HepG2 (cell line): ENCODE results near the gene NHERF2. TPM values are rescaled to one million over a fixed set of nuclear protein-coding genes. Genes with fewer than 3 reads are reported as not detected.

ENCODE experiments used
- ATF7-NPFF ChIP-seq: sonication (generic); formaldehyde crosslinking; IDR thresholded peaks from 2 replicates; pipeline ENCODE4 v1.8.1; 2023; ENCODE audit warnings: mild to moderate bottlenecking, low read depth, missing genetic modification reagents, moderate library complexity
- GLI4 ChIP-seq: sonication (generic); formaldehyde crosslinking; IDR thresholded peaks from 2 replicates; pipeline ENCODE4 v1.5.1; 2020; ENCODE audit warnings: missing genetic modification reagents, mild to moderate bottlenecking, moderate library complexity, borderline replicate concordance
- POLR2AphosphoS2 ChIP-seq: IDR thresholded peaks from 2 replicates; pipeline ENCODE4 v1.6.1; 2011; ENCODE audit warnings: low read depth, low read length, improper control_type of control experiment
- TBX3 ChIP-seq: fragments of 450-650 bp; IDR thresholded peaks from 2 replicates; pipeline ENCODE4 v1.6.1; 2017; ENCODE audit warnings: antibody characterized with exemption, mild to moderate bottlenecking, inconsistent platforms, borderline replicate concordance
- THAP11 ChIP-seq: IDR thresholded peaks from 2 replicates; pipeline ENCODE4 v1.6.1; 2016; ENCODE audit warnings: missing biosample characterization, missing genetic modification reagents
- ZBTB33 ChIP-seq: sonication (generic); formaldehyde crosslinking; IDR thresholded peaks from 2 replicates; pipeline ENCODE4 v1.4.0; 2020; ENCODE audit warnings: missing genetic modification reagents
- ZFP36L1 ChIP-seq: sonication (generic); formaldehyde crosslinking; IDR thresholded peaks from 2 replicates; pipeline ENCODE4 v1.8.0; 2022; ENCODE audit warnings: mild to moderate bottlenecking, missing genetic modification reagents, moderate library complexity
- ZKSCAN1 ChIP-seq: fragments of 150-350 bp; IDR thresholded peaks from 2 replicates; pipeline ENCODE4 v1.6.1; 2014; ENCODE audit warnings: low read length
- ZMAT3 ChIP-seq: sonication (generic); formaldehyde crosslinking; conservative IDR thresholded peaks from 2 replicates; pipeline ENCODE4 v1.7.0; 2021; ENCODE audit warnings: missing genetic modification reagents
- ZNF331 ChIP-seq: sonication (generic); formaldehyde crosslinking; IDR thresholded peaks from 2 replicates; pipeline ENCODE4 v1.4.0; 2020; ENCODE audit warnings: missing genetic modification reagents
- ZNF513 ChIP-seq: sonication (generic); formaldehyde crosslinking; conservative IDR thresholded peaks from 2 replicates; pipeline ENCODE4 v1.5.0; 2020; ENCODE audit warnings: missing genetic modification reagents
- ZNF773 ChIP-seq: sonication (generic); formaldehyde crosslinking; IDR thresholded peaks from 2 replicates; pipeline ENCODE4 v1.4.0; 2020; ENCODE audit warnings: missing genetic modification reagents, borderline replicate concordance
- polyA plus RNA-seq, 8 experiments: library from polyadenylated mRNA; depleted of rRNA in 3 of 8; stranded (reverse) in 7 of 8; unstranded in 1 of 8; fragments of >200 nt; fragmentation: Illumina TruSeq in 4 of 8; extraction: Trizol in 4 of 8; gene quantifications; 2 replicates each; pipeline versions ENCODE4 v1.2.1 to v1.2.3, GENCODE V29; 2011 to 2016; ENCODE audit warnings: low read depth in 4 of 8, missing spikeins in 1 of 8, mixed read lengths in 1 of 8; ENCODE audit not compliant: insufficient read depth in 1 of 8
- total RNA-seq, 5 experiments: library from RNA; depleted of rRNA; stranded (reverse); fragments of >200 nt; fragmentation: Illumina TruSeq; extraction: Trizol; gene quantifications; 2 replicates each; pipeline ENCODE4 v1.2.3, GENCODE V29; 2016; ENCODE audit warnings: low read depth in 1 of 5
- TF ChIP-seq, protein P1 (sequence below): sonication (generic); formaldehyde crosslinking; IDR thresholded peaks from 2 replicates; pipeline ENCODE4 v1.5.1; 2020; ENCODE audit warnings: missing genetic modification reagents, mild to moderate bottlenecking, borderline replicate concordance
- TF ChIP-seq, protein P2 (sequence below): sonication (generic); formaldehyde crosslinking; IDR thresholded peaks from 2 replicates; pipeline ENCODE4 v1.5.1; 2020; ENCODE audit warnings: missing genetic modification reagents, mild to moderate bottlenecking, borderline replicate concordance
- TF ChIP-seq, protein P3 (sequence below): sonication (generic); formaldehyde crosslinking; IDR thresholded peaks from 2 replicates; pipeline ENCODE4 v1.8.1; 2023; ENCODE audit warnings: missing genetic modification reagents, inconsistent platforms, borderline replicate concordance
- TF ChIP-seq, protein P4 (sequence below): sonication (generic); formaldehyde crosslinking; IDR thresholded peaks from 2 replicates; pipeline ENCODE4 v1.4.0; 2020; ENCODE audit warnings: missing genetic modification reagents, borderline replicate concordance

The NHERF2 gene
- total and polyA plus RNA-seq, 2 of the 13 experiments (the other 11 are each of a cell fraction or from before 2014, with no cell fraction given): 23.7 to 39.3 TPM

DNA sequence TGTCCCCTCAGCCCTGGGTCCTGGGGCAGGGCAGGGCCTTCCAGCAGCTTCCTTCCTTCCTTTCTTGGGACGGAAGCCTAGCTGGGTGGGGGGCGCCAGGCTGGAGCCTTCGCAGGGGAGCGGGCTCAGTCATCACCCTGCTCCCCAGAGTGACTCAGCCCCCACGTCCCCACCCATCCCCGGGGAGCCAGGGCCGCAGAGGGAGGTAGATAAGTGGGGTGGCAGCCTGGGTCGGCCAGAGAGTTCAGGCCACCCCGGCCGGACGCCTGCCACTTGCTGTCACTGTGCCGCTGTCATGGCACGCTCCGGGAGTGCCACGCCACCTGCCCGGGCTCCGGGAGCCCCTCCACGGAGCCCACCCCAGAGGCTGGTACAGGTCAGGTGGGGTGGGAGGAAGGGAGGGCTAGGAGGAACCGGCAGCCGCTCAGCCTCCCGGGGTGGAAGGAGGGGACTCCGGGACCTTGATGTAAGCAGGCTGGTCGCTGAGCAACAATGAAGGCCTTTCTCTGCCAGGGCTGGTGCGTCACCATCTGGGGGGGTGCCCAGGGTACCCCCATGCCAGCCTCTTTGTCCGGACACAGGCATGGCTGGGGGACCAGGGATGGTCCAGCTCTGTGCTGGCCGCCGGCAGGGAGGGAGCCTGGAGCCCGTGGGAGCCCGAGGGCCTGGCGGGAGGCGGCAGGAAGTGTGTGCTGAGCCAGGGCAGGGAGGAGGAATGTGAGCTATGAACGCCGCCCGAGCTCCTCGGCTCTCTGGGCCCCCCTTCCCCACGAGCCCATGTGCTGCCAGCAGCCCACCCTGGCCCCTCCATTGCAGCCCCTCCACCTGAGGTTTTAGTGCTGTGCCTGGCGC is 6.6 kb downstream of the NHERF2 start (continued):
- TF ChIP-seq, protein P1, sequence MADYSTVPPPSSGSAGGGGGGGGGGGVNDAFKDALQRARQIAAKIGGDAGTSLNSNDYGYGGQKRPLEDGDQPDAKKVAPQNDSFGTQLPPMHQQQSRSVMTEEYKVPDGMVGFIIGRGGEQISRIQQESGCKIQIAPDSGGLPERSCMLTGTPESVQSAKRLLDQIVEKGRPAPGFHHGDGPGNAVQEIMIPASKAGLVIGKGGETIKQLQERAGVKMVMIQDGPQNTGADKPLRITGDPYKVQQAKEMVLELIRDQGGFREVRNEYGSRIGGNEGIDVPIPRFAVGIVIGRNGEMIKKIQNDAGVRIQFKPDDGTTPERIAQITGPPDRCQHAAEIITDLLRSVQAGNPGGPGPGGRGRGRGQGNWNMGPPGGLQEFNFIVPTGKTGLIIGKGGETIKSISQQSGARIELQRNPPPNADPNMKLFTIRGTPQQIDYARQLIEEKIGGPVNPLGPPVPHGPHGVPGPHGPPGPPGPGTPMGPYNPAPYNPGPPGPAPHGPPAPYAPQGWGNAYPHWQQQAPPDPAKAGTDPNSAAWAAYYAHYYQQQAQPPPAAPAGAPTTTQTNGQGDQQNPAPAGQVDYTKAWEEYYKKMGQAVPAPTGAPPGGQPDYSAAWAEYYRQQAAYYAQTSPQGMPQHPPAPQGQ (CRISPR knock-in tag): no peak
- 0 out of 2 replicates have a peak, but pooled peaks have one; percentile 46 for TF ChIP-seq ZMAT3
- TF ChIP-seq ZNF331 (CRISPR knock-in tag): no peak
- no peak for TF ChIP-seq POLR2AphosphoS2
- no peak for TF ChIP-seq ZFP36L1 (CRISPR knock-in tag)
- TF ChIP-seq ZBTB33 (CRISPR knock-in tag): no peak
- no peak for TF ChIP-seq ZKSCAN1
- no peak for TF ChIP-seq ZNF513
- no peak for TF ChIP-seq TBX3
- TF ChIP-seq ATF7-NPFF: no peak
- TF ChIP-seq ZNF773 (CRISPR knock-in tag): no peak
- TF ChIP-seq, protein P2, sequence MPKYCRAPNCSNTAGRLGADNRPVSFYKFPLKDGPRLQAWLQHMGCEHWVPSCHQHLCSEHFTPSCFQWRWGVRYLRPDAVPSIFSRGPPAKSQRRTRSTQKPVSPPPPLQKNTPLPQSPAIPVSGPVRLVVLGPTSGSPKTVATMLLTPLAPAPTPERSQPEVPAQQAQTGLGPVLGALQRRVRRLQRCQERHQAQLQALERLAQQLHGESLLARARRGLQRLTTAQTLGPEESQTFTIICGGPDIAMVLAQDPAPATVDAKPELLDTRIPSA (CRISPR knock-in tag): no peak
- no peak for TF ChIP-seq GLI4 (CRISPR knock-in tag)
- TF ChIP-seq THAP11 (CRISPR knock-in tag): no peak
- TF ChIP-seq, protein P3, sequence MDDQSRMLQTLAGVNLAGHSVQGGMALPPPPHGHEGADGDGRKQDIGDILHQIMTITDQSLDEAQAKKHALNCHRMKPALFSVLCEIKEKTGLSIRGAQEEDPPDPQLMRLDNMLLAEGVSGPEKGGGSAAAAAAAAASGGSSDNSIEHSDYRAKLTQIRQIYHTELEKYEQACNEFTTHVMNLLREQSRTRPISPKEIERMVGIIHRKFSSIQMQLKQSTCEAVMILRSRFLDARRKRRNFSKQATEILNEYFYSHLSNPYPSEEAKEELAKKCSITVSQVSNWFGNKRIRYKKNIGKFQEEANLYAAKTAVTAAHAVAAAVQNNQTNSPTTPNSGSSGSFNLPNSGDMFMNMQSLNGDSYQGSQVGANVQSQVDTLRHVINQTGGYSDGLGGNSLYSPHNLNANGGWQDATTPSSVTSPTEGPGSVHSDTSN (CRISPR knock-in tag): no peak
- TF ChIP-seq, protein P4, sequence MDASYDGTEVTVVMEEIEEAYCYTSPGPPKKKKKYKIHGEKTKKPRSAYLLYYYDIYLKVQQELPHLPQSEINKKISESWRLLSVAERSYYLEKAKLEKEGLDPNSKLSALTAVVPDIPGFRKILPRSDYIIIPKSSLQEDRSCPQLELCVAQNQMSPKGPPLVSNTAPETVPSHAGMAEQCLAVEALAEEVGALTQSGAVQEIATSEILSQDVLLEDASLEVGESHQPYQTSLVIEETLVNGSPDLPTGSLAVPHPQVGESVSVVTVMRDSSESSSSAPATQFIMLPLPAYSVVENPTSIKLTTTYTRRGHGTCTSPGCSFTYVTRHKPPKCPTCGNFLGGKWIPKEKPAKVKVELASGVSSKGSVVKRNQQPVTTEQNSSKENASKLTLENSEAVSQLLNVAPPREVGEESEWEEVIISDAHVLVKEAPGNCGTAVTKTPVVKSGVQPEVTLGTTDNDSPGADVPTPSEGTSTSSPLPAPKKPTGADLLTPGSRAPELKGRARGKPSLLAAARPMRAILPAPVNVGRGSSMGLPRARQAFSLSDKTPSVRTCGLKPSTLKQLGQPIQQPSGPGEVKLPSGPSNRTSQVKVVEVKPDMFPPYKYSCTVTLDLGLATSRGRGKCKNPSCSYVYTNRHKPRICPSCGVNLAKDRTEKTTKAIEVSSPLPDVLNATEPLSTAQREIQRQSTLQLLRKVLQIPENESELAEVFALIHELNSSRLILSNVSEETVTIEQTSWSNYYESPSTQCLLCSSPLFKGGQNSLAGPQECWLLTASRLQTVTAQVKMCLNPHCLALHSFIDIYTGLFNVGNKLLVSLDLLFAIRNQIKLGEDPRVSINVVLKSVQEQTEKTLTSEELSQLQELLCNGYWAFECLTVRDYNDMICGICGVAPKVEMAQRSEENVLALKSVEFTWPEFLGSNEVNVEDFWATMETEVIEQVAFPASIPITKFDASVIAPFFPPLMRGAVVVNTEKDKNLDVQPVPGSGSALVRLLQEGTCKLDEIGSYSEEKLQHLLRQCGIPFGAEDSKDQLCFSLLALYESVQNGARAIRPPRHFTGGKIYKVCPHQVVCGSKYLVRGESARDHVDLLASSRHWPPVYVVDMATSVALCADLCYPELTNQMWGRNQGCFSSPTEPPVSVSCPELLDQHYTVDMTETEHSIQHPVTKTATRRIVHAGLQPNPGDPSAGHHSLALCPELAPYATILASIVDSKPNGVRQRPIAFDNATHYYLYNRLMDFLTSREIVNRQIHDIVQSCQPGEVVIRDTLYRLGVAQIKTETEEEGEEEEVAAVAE: no peak
